ENCODE data around the gene PMFBP1.

The PMFBP1 gene

GRCh38 chr16:72172105-72173034, at the start of gene PMFBP1:
Gene PMFBP1 (minus strand): TSS chr16:72172155. CDS start chr16:72171208, 947 bp downstream.
- H3K4me3 ChIP-seq (ENCODE audit: low read depth, low read length), result no peak within 1 kb of the TSS

DNA sequence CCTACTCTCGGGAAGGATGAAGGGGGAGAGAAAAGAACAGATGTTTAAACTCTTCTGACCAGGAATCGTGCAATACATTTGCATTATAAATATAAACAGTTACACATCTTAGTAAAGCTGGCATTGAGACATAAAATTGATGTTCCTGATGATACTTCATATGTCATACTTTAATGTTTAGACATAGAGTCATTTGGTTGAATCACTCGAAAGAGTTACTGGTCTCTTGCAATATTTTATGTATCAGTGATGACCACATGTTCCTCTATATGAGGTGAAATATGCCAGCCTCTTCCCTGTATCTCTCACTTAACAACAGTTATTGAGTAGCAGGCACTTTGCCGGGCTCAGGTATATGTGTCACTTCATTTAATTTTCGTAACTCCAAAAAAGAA, 49.7 kb upstream of the PMFBP1 start:
- H3K4me3 ChIP-seq (ENCODE audit: low read depth, low read length), result no peak overlapping the region

- H3K4me3 ChIP-seq (ENCODE audit: low read depth, low read length), result no peak overlapping the region
Measured at GRCh38 chr16:72220875-72221629, 49.1 kb upstream of the PMFBP1 start.

DNA sequence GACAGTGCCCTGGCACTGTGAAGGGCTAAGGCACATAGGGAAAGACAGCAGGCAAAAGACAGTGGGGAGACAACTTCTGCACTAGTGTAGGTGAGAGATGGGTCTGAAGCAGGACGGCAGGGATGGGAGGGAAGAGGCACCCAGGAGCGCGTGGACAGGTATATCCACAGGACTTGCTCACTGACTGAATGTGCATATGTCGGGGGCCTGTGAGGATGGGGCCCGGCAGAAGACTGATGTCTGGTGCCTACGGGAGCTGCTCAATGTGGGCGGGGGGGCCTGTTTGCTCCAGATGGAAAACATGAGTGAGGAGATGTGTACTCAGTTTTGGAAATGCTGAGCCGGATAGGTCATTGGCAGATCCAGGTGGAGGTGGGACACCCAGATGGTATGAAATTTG, 47.3 kb upstream of the PMFBP1 start:
- no peak overlapping the region for H3K4me3 ChIP-seq (ENCODE audit: low read depth, low read length)

DNA sequence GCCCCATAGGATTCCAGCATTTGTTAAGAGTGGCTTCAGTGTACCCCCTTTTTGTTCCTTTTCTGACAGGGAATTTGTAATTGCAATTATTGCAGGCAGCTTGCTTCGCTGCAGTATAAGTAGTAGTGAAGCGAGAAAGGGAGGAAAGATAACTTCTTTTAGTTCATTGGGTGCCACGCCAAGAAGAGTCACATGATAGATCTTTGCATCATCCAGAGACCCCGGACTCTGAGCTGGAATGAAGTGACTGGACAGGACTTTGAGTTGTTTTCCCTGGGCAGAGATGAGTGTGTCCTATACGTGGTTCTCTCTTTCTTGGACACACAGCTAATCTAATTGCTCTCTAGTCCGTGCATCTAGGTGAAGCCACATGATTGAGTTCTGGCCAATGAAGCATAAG, 44.8 kb upstream of the PMFBP1 start:
- H3K4me3 ChIP-seq (ENCODE audit: low read depth, low read length), result no peak overlapping the region

- H3K4me3 ChIP-seq (ENCODE audit: low read depth, low read length), result no peak overlapping the region
Measured at GRCh38 chr16:72214821-72215220, 42.9 kb upstream of the PMFBP1 start.

GRCh38 chr16:72211110-72211509, 39.2 kb upstream of the PMFBP1 start:
- H3K4me3 ChIP-seq (ENCODE audit: low read depth, low read length), result no peak overlapping the region

- no peak overlapping the region for H3K4me3 ChIP-seq (ENCODE audit: low read depth, low read length)
Measured at GRCh38 chr16:72210555-72210954, 38.6 kb upstream of the PMFBP1 start.

GRCh38 chr16:72210072-72210471, 38.1 kb upstream of the PMFBP1 start:
- no peak overlapping the region for H3K4me3 ChIP-seq (ENCODE audit: low read depth, low read length)

GRCh38 chr16:72206299-72206698, 34.3 kb upstream of the PMFBP1 start:
- H3K4me3 ChIP-seq (ENCODE audit: low read depth, low read length), result no peak overlapping the region

- H3K4me3 ChIP-seq (ENCODE audit: low read depth, low read length), result no peak overlapping the region
Measured at GRCh38 chr16:72203401-72203800, 31.4 kb upstream of the PMFBP1 start.

GRCh38 chr16:72202014-72202413, 30.1 kb upstream of the PMFBP1 start:
- H3K4me3 ChIP-seq (ENCODE audit: low read depth, low read length), result no peak overlapping the region

DNA sequence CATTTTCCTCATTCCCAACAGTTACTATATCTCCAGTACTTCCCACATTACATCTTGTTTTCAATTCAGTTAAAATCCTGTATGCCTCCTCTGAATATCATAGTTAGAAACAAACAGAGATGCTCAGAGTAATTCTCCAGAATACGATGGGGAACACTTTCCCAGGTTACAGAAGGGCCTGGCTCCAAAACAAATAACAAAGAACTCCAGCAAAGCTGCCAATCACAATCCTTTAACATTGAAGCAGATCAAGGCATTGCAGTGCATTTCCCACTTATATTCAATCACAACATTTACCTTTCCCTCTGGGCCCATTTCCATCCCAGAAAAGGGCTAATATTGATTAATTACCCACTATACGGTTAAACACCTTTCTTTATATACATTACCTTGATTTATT, 29.4 kb upstream of the PMFBP1 start:
- H3K4me3 ChIP-seq (ENCODE audit: low read depth, low read length), result no peak overlapping the region

DNA sequence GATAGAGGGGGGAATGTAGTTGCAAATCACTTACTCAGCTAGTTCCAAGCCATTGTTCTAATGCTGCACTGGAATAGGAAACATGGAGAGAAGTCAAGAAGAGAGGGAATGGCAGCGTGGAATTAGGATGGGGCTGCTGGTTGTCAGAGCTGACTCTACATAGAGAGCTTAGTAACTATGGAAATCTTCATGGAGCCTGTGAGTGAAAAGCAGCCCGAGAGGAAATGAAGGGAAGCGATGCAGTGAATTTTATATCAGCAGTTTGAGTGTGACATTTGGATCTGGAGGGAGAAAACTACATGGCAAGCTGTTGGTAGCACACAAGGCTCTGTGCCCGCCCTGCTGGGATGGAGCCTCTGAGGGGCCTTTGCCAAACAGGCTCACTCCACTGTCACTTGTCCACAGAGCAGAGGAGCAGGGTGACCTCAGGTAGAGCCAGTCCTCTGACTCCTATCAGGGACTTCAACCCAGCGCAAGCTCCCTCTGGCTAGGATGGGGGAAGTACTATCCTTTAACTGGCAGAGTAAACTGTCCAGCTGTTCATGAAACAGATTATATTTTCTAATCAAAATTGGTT, 27.9 kb upstream of the PMFBP1 start:
- no peak overlapping the region for H3K4me3 ChIP-seq (ENCODE audit: low read depth, low read length)

GRCh38 chr16:72198771-72199201, 26.8 kb upstream of the PMFBP1 start:
- H3K4me3 ChIP-seq (ENCODE audit: low read depth, low read length), result no peak overlapping the region

DNA sequence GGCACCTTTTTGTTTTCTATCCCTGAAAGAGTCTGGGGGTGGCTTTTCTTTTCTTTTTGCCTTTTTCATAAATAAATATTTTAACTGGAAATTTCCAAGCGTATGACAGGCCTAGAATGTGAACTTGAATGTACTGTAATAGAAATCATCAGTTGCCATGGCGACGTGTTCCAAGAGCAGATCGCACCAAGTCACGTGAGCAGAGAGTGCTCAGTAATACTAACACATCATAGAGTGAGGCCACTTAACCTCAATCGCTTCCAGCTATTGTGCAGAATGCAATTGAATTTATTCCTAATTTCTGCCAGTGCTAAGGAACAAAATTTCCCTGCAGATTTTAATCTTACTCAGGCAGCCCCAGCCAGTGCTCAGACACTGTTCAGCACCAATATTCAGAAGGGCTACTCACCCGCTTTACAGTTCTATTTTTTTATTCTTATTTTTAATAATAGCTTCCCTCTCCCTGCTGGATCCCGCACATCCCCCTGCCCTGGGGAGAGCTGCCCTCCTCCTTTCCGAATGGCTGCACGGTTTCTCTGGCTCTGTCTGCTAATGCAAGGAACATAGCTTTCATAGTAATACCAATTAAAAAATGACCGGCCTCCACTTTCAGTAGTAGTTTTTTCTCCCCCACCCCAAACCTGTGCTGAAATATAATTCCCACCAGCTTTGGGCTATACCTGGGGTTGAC, 26.2 kb upstream of the PMFBP1 start:
- H3K4me3 ChIP-seq (ENCODE audit: low read depth, low read length), result no peak overlapping the region

- no peak overlapping the region for H3K4me3 ChIP-seq (ENCODE audit: low read depth, low read length)
Measured at GRCh38 chr16:72197545-72197944, 25.6 kb upstream of the PMFBP1 start.

GRCh38 chr16:72195609-72196008, 23.7 kb upstream of the PMFBP1 start:
- H3K4me3 ChIP-seq (ENCODE audit: low read depth, low read length), result no peak overlapping the region

- H3K4me3 ChIP-seq (ENCODE audit: low read depth, low read length), result no peak overlapping the region
Measured at GRCh38 chr16:72191551-72191950, 19.6 kb upstream of the PMFBP1 start.

GRCh38 chr16:72189865-72190371, 18.0 kb upstream of the PMFBP1 start:
- no peak overlapping the region for H3K4me3 ChIP-seq (ENCODE audit: low read depth, low read length)

DNA sequence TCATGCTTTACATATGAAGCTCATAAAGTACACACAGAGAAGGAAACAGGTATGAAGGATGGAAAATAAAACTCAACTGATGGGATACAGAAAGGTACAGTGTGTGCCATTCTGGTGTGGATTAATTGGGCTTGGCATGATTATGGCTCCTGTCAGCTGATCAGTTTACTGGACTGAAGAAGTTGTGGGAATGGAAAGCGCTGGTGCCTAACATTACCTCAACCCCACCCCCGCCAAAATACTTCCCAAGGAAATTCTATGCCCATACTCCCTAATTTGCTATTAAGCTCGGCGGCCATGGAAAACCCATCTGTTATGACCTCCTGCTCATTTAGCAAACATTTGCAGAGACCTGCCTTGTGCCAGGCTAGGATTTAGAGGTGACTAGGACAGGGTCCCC, 16.6 kb upstream of the PMFBP1 start:
- H3K4me3 ChIP-seq (ENCODE audit: low read depth, low read length), result no peak overlapping the region

Measured in iPS-11a (cell line).